SK-N-SH (cell line): ENCODE data around the gene MEI1. TPM values are rescaled to one million over a fixed set of nuclear protein-coding genes. Genes with fewer than 3 reads are reported as not detected.

Experiments
- CTCF ChIA-PET: fragments of 300-600, 350-600 bp; formaldehyde crosslinking; extraction: SDS; loops from one replicate; lab custom pipeline; 2021; lab: Yijun Ruan, JAX
- POLR2A ChIA-PET: fragments of 350-600 bp; sonication (Branson Sonifier 250); formaldehyde crosslinking; extraction: SDS; loops from one replicate; lab custom pipeline; 2020; ENCODE audit warnings: antibody characterized with exemption, inconsistent platforms; lab: Yijun Ruan, JAX
- DNase-seq: peaks from one replicate; pipeline ENCODE4 v3.0.0; 2012
- H2AFZ ChIP-seq: fragments of 200-600 bp; sonication (generic); 2 replicates; pipeline ENCODE4 v1.8.1; 2016; ENCODE audit warnings: antibody characterized with exemption, mild to moderate bottlenecking, low read depth
- H3F3A ChIP-seq: fragments of 200-600 bp; sonication (generic); replicated peaks from 2 replicates; pipeline ENCODE3; 2016; ENCODE audit warnings: antibody characterized with exemption, mild to moderate bottlenecking; ENCODE audit not compliant: insufficient read depth
- H3K27ac ChIP-seq, 2 experiments: fragments of 200-500 bp in 1 of 2; fragments of 200-600 bp in 1 of 2; sonication (Bioruptor generic) in 1 of 2; sonication (generic), shearing (Covaris generic) in 1 of 2; 2 replicates each; pipeline versions ENCODE4 v1.5.1 to v1.6.1; 2014 to 2016; ENCODE audit warnings: low read depth in 2 of 2, inconsistent platforms in 1 of 2, low read length in 1 of 2, mild to moderate bottlenecking in 1 of 2, mixed read lengths in 1 of 2
- H3K27me3 ChIP-seq: fragments of 200-600 bp; sonication (generic), shearing (Covaris generic); 2 replicates; pipeline ENCODE4 v1.6.1; 2016; ENCODE audit warnings: mixed run types; ENCODE audit not compliant: insufficient read depth
- H3K36me3 ChIP-seq, 2 experiments: fragments of 200-500 bp in 1 of 2; fragments of 200-600 bp in 1 of 2; sonication (Bioruptor generic) in 1 of 2; sonication (generic) in 1 of 2; replicated peaks in 1 of 2; 2 replicates each; pipeline versions ENCODE3 to v1.5.1; 2014 to 2016; ENCODE audit warnings: low read length in 1 of 2, mild to moderate bottlenecking in 1 of 2; ENCODE audit not compliant: insufficient read depth in 2 of 2, control insufficient read depth in 1 of 2
- H3K4me1 ChIP-seq, 2 experiments: fragments of 200-500 bp in 1 of 2; fragments of 200-600 bp in 1 of 2; sonication (Bioruptor generic) in 1 of 2; sonication (generic), shearing (Covaris generic) in 1 of 2; 2 replicates each; pipeline versions ENCODE4 v1.5.1 to v1.6.1; 2014 to 2016; ENCODE audit warnings: low read depth in 1 of 2, low read length in 1 of 2, mixed run types in 1 of 2; ENCODE audit not compliant: insufficient read depth in 2 of 2, control insufficient read depth in 1 of 2
- H3K4me2 ChIP-seq: fragments of 200-600 bp; sonication (generic), shearing (Covaris generic); 2 replicates; pipeline ENCODE4 v1.6.1; 2017; ENCODE audit warnings: mixed run types
- H3K4me3 ChIP-seq, 2 experiments: fragments of 200-500 bp in 1 of 2; fragments of 200-600 bp in 1 of 2; sonication (Bioruptor generic) in 1 of 2; sonication (generic), shearing (Covaris generic) in 1 of 2; 2 replicates each; pipeline versions ENCODE4 v1.5.1 to v1.8.1; 2014 to 2016; ENCODE audit warnings: low read depth in 2 of 2, inconsistent platforms in 1 of 2, low read length in 1 of 2, mild to moderate bottlenecking in 1 of 2, mixed read lengths in 1 of 2, moderate library complexity in 1 of 2
- H3K79me2 ChIP-seq: fragments of 200-600 bp; sonication (generic); 2 replicates; pipeline ENCODE4 v1.8.1; 2017; ENCODE audit warnings: mild to moderate bottlenecking; ENCODE audit not compliant: insufficient read depth
- H3K9ac ChIP-seq: fragments of 200-600 bp; sonication (generic); 2 replicates; pipeline ENCODE4 v1.6.1; 2017; ENCODE audit warnings: mixed run types
- H3K9me2 ChIP-seq: fragments of 200-600 bp; sonication (generic); 2 replicates; pipeline ENCODE4 v1.6.1; 2017; ENCODE audit warnings: mixed run types
- H3K9me3 ChIP-seq: fragments of 200-600 bp; sonication (generic); 2 replicates; pipeline ENCODE4 v1.6.1; 2017; ENCODE audit warnings: mixed run types, mild to moderate bottlenecking, moderate library complexity
- H4K20me1 ChIP-seq: fragments of 200-600 bp; sonication (generic); 2 replicates; pipeline ENCODE4 v1.6.1; 2017; ENCODE audit warnings: mild to moderate bottlenecking, mixed run types; ENCODE audit not compliant: insufficient read depth
- CHD2 ChIP-seq: fragments of 150-350 bp; IDR thresholded peaks from 2 replicates; pipeline ENCODE4 v1.6.1; 2018; ENCODE audit warnings: low read length; ENCODE audit not compliant: partially characterized antibody
- EP300 ChIP-seq, 2 experiments: IDR thresholded peaks; 2 replicates each; pipeline versions ENCODE4 v1.4.0 to v1.6.1; 2012; ENCODE audit warnings: borderline replicate concordance in 1 of 2, low read depth in 1 of 2, low read length in 1 of 2
- FOXM1 ChIP-seq: IDR thresholded peaks from 2 replicates; pipeline ENCODE4 v1.4.0; 2012; ENCODE audit warnings: low read depth, mild to moderate bottlenecking
- JUND ChIP-seq: IDR thresholded peaks from 2 replicates; pipeline ENCODE4 v1.4.0; 2012
- MEF2A ChIP-seq: IDR thresholded peaks from 2 replicates; pipeline ENCODE4 v1.4.0; 2012; ENCODE audit warnings: low read depth, borderline replicate concordance
- NFIC ChIP-seq: IDR thresholded peaks from 2 replicates; pipeline ENCODE4 v1.4.0; 2012; ENCODE audit warnings: borderline replicate concordance
- POLR2AphosphoS5 ChIP-seq: IDR thresholded peaks from 2 replicates; pipeline ENCODE4 v1.6.1; 2012; ENCODE audit warnings: low read depth, low read length
- RXRA ChIP-seq: IDR thresholded peaks from 2 replicates; pipeline ENCODE4 v1.4.0; 2012; ENCODE audit warnings: low read depth, mild to moderate bottlenecking, borderline replicate concordance
- SIN3A ChIP-seq: IDR thresholded peaks from 2 replicates; pipeline ENCODE4 v1.6.1; 2012; ENCODE audit warnings: low read depth, mild to moderate bottlenecking, low read length, moderate library complexity, borderline replicate concordance
- SMC3 ChIP-seq: IDR thresholded peaks from 2 replicates; pipeline ENCODE4 v1.6.1; 2012; ENCODE audit warnings: low read depth, low read length, improper control_type of control experiment
- TAF1 ChIP-seq: IDR thresholded peaks from 2 replicates; pipeline ENCODE4 v1.6.1; 2012; ENCODE audit warnings: low read depth, mild to moderate bottlenecking, low read length, moderate library complexity, borderline replicate concordance
- WGBS: methylation state at CpG from one replicate; pipeline ENCODE4 v1.1.6; 2017; ENCODE audit warnings: low lambda C conversion rate; 5-methylcytosine and 5-hydroxymethylcytosine counted together
- polyA plus RNA-seq, 3 experiments: library from polyadenylated mRNA; depleted of rRNA; stranded (reverse); fragments of >200 nt; gene quantifications; 2 replicates each; pipeline ENCODE4 v1.2.3, GENCODE V29; 2012
- TF ChIP-seq, protein P1 (sequence below): IDR thresholded peaks from 2 replicates; pipeline ENCODE4 v1.4.0; 2012; ENCODE audit warnings: low read depth, borderline replicate concordance
- TF ChIP-seq, protein P2 (sequence below): IDR thresholded peaks from 2 replicates; pipeline ENCODE4 v1.6.1; 2012; ENCODE audit warnings: mild to moderate bottlenecking, low read depth, low read length, moderate library complexity
- TF ChIP-seq, protein P3 (sequence below): fragments of 200-600 bp; sonication (generic); IDR thresholded peaks from 2 replicates; pipeline ENCODE4 v1.6.1; 2017; ENCODE audit warnings: antibody characterized with exemption, mild to moderate bottlenecking, moderate library complexity
- TF ChIP-seq, protein P4 (sequence below): IDR thresholded peaks from 2 replicates; pipeline ENCODE4 v1.4.0; 2012; ENCODE audit warnings: low read depth
- TF ChIP-seq, protein P5 (sequence below): IDR thresholded peaks from 2 replicates; pipeline ENCODE4 v1.4.0; 2012; ENCODE audit warnings: low read depth, borderline replicate concordance

The MEI1 gene
- polyA plus RNA-seq, 1 of the 3 experiments (the other 2 are of a cell fraction), result not detected

DNA sequence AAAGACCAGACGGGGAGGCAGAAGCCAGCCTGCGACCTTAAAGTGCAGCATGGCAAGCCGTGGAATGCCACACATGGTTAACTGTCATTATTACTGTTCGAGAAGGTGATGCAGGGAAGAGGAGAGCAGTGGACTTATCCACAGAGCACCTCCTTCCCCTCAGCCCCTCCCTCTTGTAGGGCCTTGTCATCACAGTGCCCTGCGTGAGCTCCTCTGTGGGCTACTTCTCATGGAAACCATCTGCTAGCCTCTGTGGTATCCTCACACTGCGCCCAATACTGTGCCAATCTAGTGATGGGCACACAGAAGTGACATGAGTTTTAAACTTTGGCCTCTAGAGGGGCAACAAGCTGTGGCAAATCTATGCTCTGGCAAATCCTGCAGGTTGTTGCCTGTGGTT is 83.0 kb downstream of the MEI1 start:
- Histone ChIP-seq H3K9me2 (no peaks in the 10 kb centered on the region), H3K9ac (no peak overlapping the region), H2AFZ (no peak overlapping the region), H3K27me3 (no peaks in the 10 kb centered on the region), H3K4me3 (no peak overlapping the region), H3K4me2 (no peak overlapping the region)
- no peak for DNase-seq
- CTCF ChIA-PET, result interaction anchor here (1.5 kb wide), 1 partner anchor 85 kb away, joined by 5 read pairs; no protein-coding TSS in a partner anchor
- TF ChIP-seq CHD2, result no peak
- no peak for TF ChIP-seq NFIC
- TF ChIP-seq EP300 (IDR thresholded peaks at IDR 0.05; ENCODE audit: borderline replicate concordance in 1 of 2, low read depth in 1 of 2, low read length in 1 of 2), result no peak
- TF ChIP-seq JUND, result no peak
- no peak for TF ChIP-seq SMC3
- TF ChIP-seq, protein P1, sequence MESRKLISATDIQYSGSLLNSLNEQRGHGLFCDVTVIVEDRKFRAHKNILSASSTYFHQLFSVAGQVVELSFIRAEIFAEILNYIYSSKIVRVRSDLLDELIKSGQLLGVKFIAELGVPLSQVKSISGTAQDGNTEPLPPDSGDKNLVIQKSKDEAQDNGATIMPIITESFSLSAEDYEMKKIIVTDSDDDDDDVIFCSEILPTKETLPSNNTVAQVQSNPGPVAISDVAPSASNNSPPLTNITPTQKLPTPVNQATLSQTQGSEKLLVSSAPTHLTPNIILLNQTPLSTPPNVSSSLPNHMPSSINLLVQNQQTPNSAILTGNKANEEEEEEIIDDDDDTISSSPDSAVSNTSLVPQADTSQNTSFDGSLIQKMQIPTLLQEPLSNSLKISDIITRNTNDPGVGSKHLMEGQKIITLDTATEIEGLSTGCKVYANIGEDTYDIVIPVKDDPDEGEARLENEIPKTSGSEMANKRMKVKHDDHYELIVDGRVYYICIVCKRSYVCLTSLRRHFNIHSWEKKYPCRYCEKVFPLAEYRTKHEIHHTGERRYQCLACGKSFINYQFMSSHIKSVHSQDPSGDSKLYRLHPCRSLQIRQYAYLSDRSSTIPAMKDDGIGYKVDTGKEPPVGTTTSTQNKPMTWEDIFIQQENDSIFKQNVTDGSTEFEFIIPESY, result no peak
- TF ChIP-seq, protein P2, sequence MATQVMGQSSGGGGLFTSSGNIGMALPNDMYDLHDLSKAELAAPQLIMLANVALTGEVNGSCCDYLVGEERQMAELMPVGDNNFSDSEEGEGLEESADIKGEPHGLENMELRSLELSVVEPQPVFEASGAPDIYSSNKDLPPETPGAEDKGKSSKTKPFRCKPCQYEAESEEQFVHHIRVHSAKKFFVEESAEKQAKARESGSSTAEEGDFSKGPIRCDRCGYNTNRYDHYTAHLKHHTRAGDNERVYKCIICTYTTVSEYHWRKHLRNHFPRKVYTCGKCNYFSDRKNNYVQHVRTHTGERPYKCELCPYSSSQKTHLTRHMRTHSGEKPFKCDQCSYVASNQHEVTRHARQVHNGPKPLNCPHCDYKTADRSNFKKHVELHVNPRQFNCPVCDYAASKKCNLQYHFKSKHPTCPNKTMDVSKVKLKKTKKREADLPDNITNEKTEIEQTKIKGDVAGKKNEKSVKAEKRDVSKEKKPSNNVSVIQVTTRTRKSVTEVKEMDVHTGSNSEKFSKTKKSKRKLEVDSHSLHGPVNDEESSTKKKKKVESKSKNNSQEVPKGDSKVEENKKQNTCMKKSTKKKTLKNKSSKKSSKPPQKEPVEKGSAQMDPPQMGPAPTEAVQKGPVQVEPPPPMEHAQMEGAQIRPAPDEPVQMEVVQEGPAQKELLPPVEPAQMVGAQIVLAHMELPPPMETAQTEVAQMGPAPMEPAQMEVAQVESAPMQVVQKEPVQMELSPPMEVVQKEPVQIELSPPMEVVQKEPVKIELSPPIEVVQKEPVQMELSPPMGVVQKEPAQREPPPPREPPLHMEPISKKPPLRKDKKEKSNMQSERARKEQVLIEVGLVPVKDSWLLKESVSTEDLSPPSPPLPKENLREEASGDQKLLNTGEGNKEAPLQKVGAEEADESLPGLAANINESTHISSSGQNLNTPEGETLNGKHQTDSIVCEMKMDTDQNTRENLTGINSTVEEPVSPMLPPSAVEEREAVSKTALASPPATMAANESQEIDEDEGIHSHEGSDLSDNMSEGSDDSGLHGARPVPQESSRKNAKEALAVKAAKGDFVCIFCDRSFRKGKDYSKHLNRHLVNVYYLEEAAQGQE, result no peak
- TF ChIP-seq, protein P3, sequence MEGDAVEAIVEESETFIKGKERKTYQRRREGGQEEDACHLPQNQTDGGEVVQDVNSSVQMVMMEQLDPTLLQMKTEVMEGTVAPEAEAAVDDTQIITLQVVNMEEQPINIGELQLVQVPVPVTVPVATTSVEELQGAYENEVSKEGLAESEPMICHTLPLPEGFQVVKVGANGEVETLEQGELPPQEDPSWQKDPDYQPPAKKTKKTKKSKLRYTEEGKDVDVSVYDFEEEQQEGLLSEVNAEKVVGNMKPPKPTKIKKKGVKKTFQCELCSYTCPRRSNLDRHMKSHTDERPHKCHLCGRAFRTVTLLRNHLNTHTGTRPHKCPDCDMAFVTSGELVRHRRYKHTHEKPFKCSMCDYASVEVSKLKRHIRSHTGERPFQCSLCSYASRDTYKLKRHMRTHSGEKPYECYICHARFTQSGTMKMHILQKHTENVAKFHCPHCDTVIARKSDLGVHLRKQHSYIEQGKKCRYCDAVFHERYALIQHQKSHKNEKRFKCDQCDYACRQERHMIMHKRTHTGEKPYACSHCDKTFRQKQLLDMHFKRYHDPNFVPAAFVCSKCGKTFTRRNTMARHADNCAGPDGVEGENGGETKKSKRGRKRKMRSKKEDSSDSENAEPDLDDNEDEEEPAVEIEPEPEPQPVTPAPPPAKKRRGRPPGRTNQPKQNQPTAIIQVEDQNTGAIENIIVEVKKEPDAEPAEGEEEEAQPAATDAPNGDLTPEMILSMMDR, result no peak
- no peak for TF ChIP-seq SIN3A
- TF ChIP-seq, protein P4, sequence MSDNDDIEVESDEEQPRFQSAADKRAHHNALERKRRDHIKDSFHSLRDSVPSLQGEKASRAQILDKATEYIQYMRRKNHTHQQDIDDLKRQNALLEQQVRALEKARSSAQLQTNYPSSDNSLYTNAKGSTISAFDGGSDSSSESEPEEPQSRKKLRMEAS, result no peak
- no peak for TF ChIP-seq MEF2A
- TF ChIP-seq TAF1, result no peak
- TF ChIP-seq RXRA, result no peak
- no peak for TF ChIP-seq POLR2AphosphoS5
- TF ChIP-seq FOXM1, result no peak
- TF ChIP-seq, protein P5, sequence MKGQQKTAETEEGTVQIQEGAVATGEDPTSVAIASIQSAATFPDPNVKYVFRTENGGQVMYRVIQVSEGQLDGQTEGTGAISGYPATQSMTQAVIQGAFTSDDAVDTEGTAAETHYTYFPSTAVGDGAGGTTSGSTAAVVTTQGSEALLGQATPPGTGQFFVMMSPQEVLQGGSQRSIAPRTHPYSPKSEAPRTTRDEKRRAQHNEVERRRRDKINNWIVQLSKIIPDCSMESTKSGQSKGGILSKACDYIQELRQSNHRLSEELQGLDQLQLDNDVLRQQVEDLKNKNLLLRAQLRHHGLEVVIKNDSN, result no peak
- TF ChIP-seq, all 33 proteins: peak for 0
- no peak overlapping the region for H3K27ac ChIP-seq
- H3K36me3 ChIP-seq, result no peaks in the 10 kb centered on the region
- no peaks in the 10 kb centered on the region for H3F3A ChIP-seq
- no peaks in the 10 kb centered on the region for H3K79me2 ChIP-seq
- no peaks in the 10 kb centered on the region for H4K20me1 ChIP-seq
- no peaks in the 10 kb centered on the region for H3K4me1 ChIP-seq
- H3K9me3 ChIP-seq, result no peaks in the 10 kb centered on the region
- POLR2A ChIA-PET, result no interaction called here
- 91% methylated on average over 2 of the region's 6 CpGs for WGBS
